Body of pancreas (tissue), 4 donors: ENCODE data around the gene NOS3.

Experiments
- CTCF ChIP-seq, 7 experiments: fragments of 450-650 bp in 4 of 7; fragments of 200-600 bp in 3 of 7; sonication (generic) in 3 of 7; IDR thresholded peaks; one replicate each; pipeline ENCODE4 v1.5.1; 2016 to 2019; ENCODE audit warnings: antibody characterized with exemption in 7 of 7
- POLR2A ChIP-seq, 3 donors: fragments of 450-650 bp; IDR thresholded peaks; one replicate each; pipeline ENCODE4 v1.6.1; 2016; ENCODE audit warnings: antibody characterized with exemption in 3 of 3, mild to moderate bottlenecking in 2 of 3

DNA sequence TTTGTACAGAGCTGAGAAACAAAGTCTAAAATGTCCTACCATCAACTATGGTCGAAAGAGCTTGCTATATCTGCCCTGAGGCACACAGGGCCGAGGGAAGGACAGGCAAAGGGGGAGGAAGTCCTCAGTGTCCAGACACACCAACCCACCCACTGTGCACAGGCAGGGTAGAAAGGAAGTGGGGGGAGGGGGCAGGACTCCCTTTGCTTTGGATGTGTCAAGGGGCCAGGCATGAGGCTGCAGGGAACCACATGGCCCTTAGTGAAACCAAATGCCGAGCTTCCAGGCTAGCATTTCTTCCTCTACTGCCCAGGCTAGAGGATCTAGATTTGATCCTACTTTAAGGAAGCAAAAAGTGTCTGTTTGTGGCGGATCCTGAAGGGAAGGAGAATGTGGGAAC, 41.3 kb upstream of the NOS3 start:
- TF ChIP-seq CTCF (IDR thresholded peaks at IDR 0.05) (no peak), POLR2A (IDR thresholded peaks at IDR 0.05) (no peak)
